ENCODE data around the gene SIGLEC11. TPM values are rescaled to one million over a fixed set of nuclear protein-coding genes. Genes with fewer than 3 reads are reported as not detected.

The SIGLEC11 gene
- total RNA-seq, 1 donor from 2014 or later, result 12.7 TPM

- TF ChIP-seq CTCF (IDR thresholded peaks at IDR 0.05), result no peak
- Histone ChIP-seq H3K9me3 (no peaks in the 10 kb centered on the region), H3K4me1 (no peaks in the 10 kb centered on the region), H3K4me3 (no peak overlapping the region), H3K36me3 (peaks cover 10 to 54% of the 10 kb centered on the region in 2 donors), H3K27ac (no peak overlapping the region), H3K27me3 (no peaks in the 10 kb centered on the region)
- intact Hi-C loops (cut with DNase I), result no loop called here
- DNase-seq (ENCODE audit: low spot score in 2 of 2), result no peak
Measured at GRCh38 chr19:49916839-49917733, 43.9 kb downstream of the SIGLEC11 start.

- intact Hi-C loops (cut with DNase I), result no loop called here
- no peak for TF ChIP-seq CTCF (IDR thresholded peaks at IDR 0.05)
- Histone ChIP-seq H3K9me3 (no peaks in the 10 kb centered on the region), H3K4me1 (peaks cover 7 to 10% of the 10 kb centered on the region in 2 donors), H3K27me3 (no peaks in the 10 kb centered on the region), H3K36me3 (peaks cover 5 to 39% of the 10 kb centered on the region in 2 donors), H3K27ac (no peak overlapping the region), H3K4me3 (no peak overlapping the region)
- DNase-seq (ENCODE audit: low spot score in 2 of 2), result no peak
Measured at GRCh38 chr19:49915271-49915670, 45.7 kb downstream of the SIGLEC11 start.

GRCh38 chr19:49913720-49914119, 47.3 kb downstream of the SIGLEC11 start:
- Histone ChIP-seq H3K4me3 (no peak overlapping the region), H3K9me3 (no peaks in the 10 kb centered on the region), H3K27ac (no peak overlapping the region), H3K27me3 (no peaks in the 10 kb centered on the region), H3K36me3 (peaks cover 13 to 46% of the 10 kb centered on the region in 2 donors), H3K4me1 (peaks cover 7 to 10% of the 10 kb centered on the region in 2 donors)
- no peak for TF ChIP-seq CTCF (IDR thresholded peaks at IDR 0.05)
- intact Hi-C loops (cut with DNase I), result no loop called here
- DNase-seq (ENCODE audit: low spot score in 2 of 2), result no peak

- H3K4me1 ChIP-seq, result peaks cover 7 to 10% of the 10 kb centered on the region in 2 donors
- no peaks in the 10 kb centered on the region for H3K27me3 ChIP-seq
- no peaks in the 10 kb centered on the region for H3K9me3 ChIP-seq
- intact Hi-C loops (cut with DNase I), result no loop called here
- H3K4me3 ChIP-seq, result no peak overlapping the region
- peak overlapping the region in 1 of 2 donors; percentile 73 for H3K27ac ChIP-seq
- no peak for TF ChIP-seq CTCF (IDR thresholded peaks at IDR 0.05)
- H3K36me3 ChIP-seq, result peaks cover 18 to 47% of the 10 kb centered on the region in 2 donors
- no peak for DNase-seq (ENCODE audit: low spot score in 2 of 2)
Measured at GRCh38 chr19:49912965-49913685, 47.8 kb downstream of the SIGLEC11 start.

GRCh38 chr19:49911381-49912145, 49.4 kb downstream of the SIGLEC11 start:
- no peak for DNase-seq (ENCODE audit: low spot score in 2 of 2)
- intact Hi-C loops (cut with DNase I), result no loop called here
- no peak for TF ChIP-seq CTCF (IDR thresholded peaks at IDR 0.05)
- Histone ChIP-seq H3K27ac (peak overlapping the region; percentile 62 to 73), H3K27me3 (no peaks in the 10 kb centered on the region), H3K9me3 (no peaks in the 10 kb centered on the region), H3K36me3 (peaks cover 25 to 48% of the 10 kb centered on the region in 2 donors), H3K4me3 (no peak overlapping the region), H3K4me1 (peaks cover 7 to 10% of the 10 kb centered on the region in 2 donors)

Data from ascending aorta (tissue), 2 donors.